GM23248 (cell line): Measurements from ENCODE around the gene CFAP58.

ENCODE experiments used
- EZH2 ChIP-seq: fragments of 200-600 bp; sonication (generic); IDR thresholded peaks from 2 replicates; pipeline ENCODE4 v1.6.1; 2018; ENCODE audit warnings: antibody characterized with exemption, mild to moderate bottlenecking; ENCODE audit not compliant: insufficient read depth, poor library complexity, severe bottlenecking
- EZH2phosphoT487 ChIP-seq: fragments of 200-600 bp; sonication (generic); IDR thresholded peaks from 2 replicates; pipeline ENCODE4 v1.6.1; 2018; ENCODE audit warnings: antibody characterized with exemption, moderate library complexity, mild to moderate bottlenecking, low read depth; ENCODE audit not compliant: insufficient read depth

DNA sequence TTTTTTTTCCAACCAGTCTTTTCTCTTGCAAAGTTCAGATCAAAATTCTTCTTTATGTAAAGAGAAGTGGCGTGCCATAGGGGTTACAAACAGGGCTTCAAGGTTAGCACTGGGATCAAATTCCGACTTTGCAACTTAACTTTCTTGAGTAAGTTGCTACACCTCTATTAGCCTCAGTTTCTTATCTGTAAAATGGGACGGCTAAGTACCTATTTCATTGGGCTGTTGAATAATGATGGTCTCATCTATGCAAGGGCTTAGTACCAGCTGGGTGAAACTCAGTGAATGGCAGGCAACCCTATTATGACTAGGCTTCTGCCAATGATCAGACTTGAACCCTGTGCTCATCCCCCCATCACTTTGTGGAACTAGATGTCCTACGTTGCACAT, 49.3 kb upstream of the CFAP58 start:
- no peak for TF ChIP-seq EZH2
- TF ChIP-seq EZH2phosphoT487 = no peak
